HK-2 (cell line): Measurements from ENCODE around the gene RACGAP1.
"Not testable (repeated sequence)": the region's sequence is repeated elsewhere in the genome, so short reads cannot be mapped to it uniquely, and the experiment has no call there.

Source experiments
- DNase-seq: peaks from one replicate; pipeline ENCODE4 v3.0.0-alpha.2; 2018; ENCODE audit not compliant: unreplicated experiment

Gene RACGAP1

GRCh38 chr12:50026691-50027090 lies 1.4 kb upstream of the RACGAP1 start:
- DNase-seq = no peak

DNA sequence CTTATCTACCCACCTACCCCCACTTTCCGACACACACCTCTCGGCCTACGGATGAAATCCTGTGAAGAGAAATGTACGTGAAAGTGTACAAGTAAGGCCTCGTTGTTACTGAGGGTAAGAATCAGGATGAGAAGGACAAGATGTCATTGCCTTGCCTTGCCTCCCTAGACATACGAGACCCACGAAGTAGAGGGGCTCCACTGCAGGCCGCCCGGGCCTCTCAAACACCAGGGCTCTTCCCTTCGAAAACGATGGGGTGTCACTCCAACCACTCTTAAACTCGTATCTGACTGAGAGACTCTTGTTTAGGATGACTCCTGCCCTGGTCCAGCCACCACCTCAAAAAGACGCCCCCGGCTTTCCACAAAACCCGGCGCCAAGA lies 498 bp downstream of the RACGAP1 start:
- no peak for DNase-seq

DNA sequence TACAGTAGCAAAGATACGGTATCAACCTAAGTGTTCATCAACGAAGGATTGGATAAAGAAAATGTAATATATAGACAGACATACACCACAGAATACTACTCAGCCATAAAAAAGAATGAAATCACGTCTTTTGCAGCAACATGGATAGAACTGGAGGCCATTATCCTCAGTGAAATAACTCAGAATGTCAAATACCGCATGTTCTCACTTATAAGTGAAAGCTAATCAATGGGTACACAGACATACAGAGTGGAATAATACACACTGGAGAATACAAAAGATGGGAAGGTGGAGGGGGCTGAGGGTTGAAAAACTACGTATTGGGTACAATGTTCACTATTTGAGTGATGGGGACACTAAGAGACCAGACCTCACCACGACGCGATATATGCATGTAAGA lies 1.1 kb downstream of the RACGAP1 start:
- DNase-seq = no peak

GRCh38 chr12:50022903-50023302 lies 2.4 kb downstream of the RACGAP1 start:
- DNase-seq = no peak

GRCh38 chr12:50021031-50021430 lies 4.3 kb downstream of the RACGAP1 start:
- no peak for DNase-seq

DNA sequence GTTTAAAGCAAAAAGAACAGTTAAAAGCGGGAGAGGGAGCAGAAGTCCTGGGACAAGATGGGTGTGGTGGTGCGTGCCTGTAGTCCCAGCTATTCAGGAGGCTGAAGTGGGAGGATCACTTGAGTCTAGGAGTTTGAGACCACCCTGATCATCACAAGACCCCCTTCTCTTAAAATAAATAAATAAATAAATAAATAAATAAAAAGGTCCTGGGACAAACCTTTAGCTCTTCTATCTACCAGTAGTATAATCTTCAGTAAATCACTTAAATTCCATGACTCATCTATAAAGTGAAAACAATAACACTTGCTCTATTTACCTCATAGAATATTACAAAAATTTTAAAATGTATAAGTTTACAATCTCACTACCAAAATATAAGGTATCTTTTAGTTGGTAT lies 5.8 kb downstream of the RACGAP1 start:
- DNase-seq = no peak

GRCh38 chr12:50018968-50019367 lies 6.3 kb downstream of the RACGAP1 start:
- DNase-seq = no peak

DNA sequence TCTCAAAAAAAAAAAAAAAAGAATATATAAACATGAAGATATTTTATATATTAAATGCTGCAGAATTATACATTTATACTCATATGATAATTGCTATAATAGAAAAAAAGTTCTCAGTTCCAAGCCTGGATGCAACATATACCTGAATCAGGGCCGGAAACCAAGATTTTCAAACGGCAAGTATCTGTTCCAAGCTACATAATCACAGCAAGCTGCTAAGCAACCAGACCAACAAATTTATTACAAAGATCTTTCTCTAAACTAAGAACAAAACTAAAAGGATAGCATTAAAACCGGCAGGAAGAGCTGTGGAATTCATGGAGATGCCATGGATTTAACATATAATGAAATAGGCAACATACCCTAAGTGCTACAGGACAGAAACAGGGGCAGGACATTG lies 7.1 kb downstream of the RACGAP1 start:
- no peak for DNase-seq

GRCh38 chr12:50017641-50018040 lies 7.7 kb downstream of the RACGAP1 start:
- no peak for DNase-seq

DNA sequence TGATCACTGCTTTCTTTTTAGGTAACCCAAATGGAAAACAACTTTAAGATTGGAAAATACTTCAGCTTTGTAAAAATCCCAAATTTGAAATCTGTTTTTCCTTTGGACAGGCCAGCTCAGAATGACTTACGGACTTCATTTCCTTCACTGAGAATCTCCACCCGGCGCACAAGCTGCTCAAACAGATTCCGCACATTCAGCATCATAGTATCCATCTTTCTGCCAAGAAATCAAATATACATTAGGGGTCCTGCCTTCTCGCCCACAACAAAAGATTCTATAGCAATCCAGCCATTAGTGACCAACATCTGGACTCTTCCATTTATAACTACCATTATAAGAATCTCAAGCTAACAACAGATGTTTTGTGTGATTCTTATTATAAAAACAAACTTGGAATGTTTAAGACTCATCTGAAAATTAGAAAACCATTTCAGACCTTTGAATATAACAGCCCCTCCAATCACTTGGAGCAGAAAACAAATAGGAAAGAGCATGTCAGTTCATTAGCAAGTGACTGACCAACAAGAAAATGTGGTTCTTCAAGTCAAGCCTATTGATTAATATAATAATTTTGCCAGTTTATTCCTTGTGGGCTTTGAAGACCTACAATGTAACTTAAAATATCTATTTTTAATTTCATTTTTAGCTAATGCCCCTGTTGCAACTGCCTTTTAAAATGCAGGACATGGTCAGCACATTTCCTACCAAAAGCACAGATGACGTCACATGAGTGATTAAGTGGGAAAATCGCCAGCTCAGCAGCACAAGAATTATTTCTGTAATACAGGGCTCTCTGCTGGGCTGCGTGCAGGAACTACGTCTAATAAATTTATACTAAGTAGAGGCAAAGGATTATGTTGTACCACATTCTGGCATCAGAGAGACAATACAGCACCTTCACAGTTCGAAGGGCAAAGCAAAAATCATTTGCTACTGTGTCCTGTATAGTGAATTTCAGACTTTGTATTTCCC lies 8.5 kb downstream of the RACGAP1 start:
- DNase-seq = no peak

- no peak for DNase-seq
Observed at GRCh38 chr12:50014342-50014741, 11.0 kb downstream of the RACGAP1 start.

GRCh38 chr12:50013361-50014147 lies 11.7 kb downstream of the RACGAP1 start:
- DNase-seq = no peak

- DNase-seq = no peak
Observed at GRCh38 chr12:50006754-50007442, 18.4 kb downstream of the RACGAP1 start.

DNA sequence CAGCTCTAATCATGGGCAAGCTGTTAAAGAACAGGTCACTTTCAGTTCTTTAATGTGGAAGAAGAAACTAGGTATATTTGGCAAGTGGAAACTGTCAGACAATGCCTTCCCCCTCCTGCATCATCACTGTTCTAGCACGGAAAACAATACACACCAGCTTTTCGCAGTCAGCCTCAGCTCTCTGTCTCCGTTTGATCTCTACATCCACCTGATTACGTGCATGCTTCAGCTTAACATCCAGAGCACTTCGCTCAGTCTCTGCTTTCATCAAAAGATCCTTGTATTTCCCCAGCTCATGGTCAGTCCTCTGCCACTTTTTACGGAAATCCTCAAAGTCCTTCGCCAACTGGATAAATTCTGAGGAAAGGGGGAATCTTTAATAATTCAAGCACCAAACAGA lies 19.0 kb downstream of the RACGAP1 start:
- no peak for DNase-seq

- DNase-seq = no peak
Observed at GRCh38 chr12:50005175-50005574, 20.1 kb downstream of the RACGAP1 start.

- no peak for DNase-seq
Observed at GRCh38 chr12:50004696-50005095, 20.6 kb downstream of the RACGAP1 start.

- no peak for DNase-seq
Observed at GRCh38 chr12:50003595-50003994, 21.7 kb downstream of the RACGAP1 start.

DNA sequence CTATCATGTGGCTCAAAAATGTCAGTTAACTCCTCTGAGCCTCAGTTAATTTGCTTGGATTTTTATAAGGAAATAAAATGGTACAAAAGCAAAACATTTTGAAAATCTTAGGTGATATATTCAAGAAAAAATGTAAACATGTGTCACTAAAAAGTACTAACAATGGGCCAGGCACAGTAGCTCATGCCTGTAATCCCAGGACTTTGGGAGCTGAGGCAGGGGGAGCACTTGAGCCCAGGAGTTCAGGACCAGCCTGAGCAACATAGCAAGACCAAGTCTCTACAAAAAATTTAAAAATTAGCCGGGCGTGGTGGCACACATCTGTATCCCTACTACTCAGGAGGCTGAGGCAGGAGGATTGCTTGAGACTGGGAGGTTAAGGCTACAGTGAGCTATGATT lies 26.8 kb downstream of the RACGAP1 start:
- no peak for DNase-seq

DNA sequence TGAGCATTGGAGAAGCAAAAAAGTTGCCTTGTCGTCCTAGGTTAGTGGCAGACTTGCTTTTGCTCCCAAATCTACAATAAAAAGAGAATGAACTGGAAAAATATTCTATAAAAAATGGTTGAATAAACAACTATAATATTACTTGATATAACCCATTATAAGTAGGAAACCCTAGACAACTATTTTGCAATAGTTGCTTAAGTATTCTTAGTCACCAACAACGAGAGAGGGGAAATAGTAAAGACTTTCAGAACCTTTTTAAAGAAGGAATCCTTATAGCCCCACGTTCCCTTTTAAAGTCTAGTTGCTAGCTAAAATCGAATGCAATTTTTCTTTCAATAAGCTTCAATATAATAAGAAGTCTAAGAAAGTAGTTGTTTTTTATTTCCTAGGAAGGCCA lies 35.0 kb downstream of the RACGAP1 start:
- DNase-seq = no peak

- not testable (repeated sequence) for DNase-seq
Observed at GRCh38 chr12:49989400-49989799, 35.9 kb downstream of the RACGAP1 start.

- DNase-seq = no peak
Observed at GRCh38 chr12:49987625-49988303, 37.5 kb downstream of the RACGAP1 start.

DNA sequence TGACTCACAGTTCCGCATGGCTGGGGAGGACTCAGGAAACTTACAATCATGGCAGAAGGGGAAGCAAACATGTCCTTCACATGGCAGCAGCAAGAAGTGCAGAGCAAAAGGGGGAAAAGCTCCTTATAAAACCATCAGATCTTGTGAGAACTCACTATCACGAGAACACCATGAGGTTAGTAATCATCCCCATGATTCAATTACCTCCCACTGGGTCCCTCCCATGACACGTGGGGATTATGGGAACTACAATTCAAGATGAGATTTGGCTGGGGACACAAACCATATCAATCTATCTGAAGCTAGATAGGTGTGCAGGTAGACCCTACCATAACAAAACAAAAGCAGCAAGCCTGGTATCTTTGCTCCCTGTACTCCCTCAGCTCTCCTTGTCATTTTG lies 38.8 kb downstream of the RACGAP1 start:
- not testable (repeated sequence) for DNase-seq
